ENCODE measurements around the gene C4orf50. TPM values are rescaled to one million over a fixed set of nuclear protein-coding genes. Genes with fewer than 3 reads are reported as not detected.

The C4orf50 gene
- total and polyA plus RNA-seq, 8 donors, result under 0.01 to 0.23 (median 0.07) TPM

- Histone ChIP-seq H3K36me3 (no peaks in the 10 kb centered on the region), H3K27me3 (no peaks in the 10 kb centered on the region), H3K27ac (no peak overlapping the region), H3K9me3 (no peaks in the 10 kb centered on the region), H3K4me1 (no peaks in the 10 kb centered on the region), H3K4me3 (no peak overlapping the region)
- no peak for TF ChIP-seq CTCF (IDR thresholded peaks at IDR 0.05)
- no peak for DNase-seq
- 13 to 16% methylated on average over 5 of the region's 5 CpGs for WGBS, 2 donors
- no peak for FAIRE-seq
- intact Hi-C loops (cut with DNase I), result no loop called here
- no peak for ATAC-seq
Measured at GRCh38 chr4:5906191-5906590, 112.0 kb downstream of the C4orf50 start.

GRCh38 chr4:5905714-5906113 is 112.5 kb downstream of the C4orf50 start:
- intact Hi-C loops (cut with DNase I), result no loop called here

GRCh38 chr4:5900844-5901243 is 117.4 kb downstream of the C4orf50 start:
- Histone ChIP-seq H3K27ac (no peak overlapping the region), H3K9me3 (no peaks in the 10 kb centered on the region), H3K36me3 (no peaks in the 10 kb centered on the region), H3K27me3 (no peaks in the 10 kb centered on the region), H3K4me3 (no peak overlapping the region), H3K4me1 (no peaks in the 10 kb centered on the region)
- no peak for DNase-seq
- no peak for TF ChIP-seq CTCF (IDR thresholded peaks at IDR 0.05)
- ATAC-seq, result peak in 2 of 4 donors; percentile 59 to 71
- WGBS, 2 donors, result 55 to 58% methylated on average over 5 of the region's 5 CpGs
- FAIRE-seq, result no peak
- intact Hi-C loops (cut with DNase I), result no loop called here

More at GRCh38 chr4:5905714-5906113, 112.5 kb downstream of the C4orf50 start:
- H3K4me1 ChIP-seq, result no peaks in the 10 kb centered on the region
- no peak for ATAC-seq
- H3K36me3 ChIP-seq, result no peaks in the 10 kb centered on the region
- H3K27ac ChIP-seq, result no peak overlapping the region
- 3 to 5% methylated on average over 8 of the region's 8 CpGs for WGBS, 2 donors
- no peaks in the 10 kb centered on the region for H3K9me3 ChIP-seq
- TF ChIP-seq CTCF (IDR thresholded peaks at IDR 0.05), result no peak
- FAIRE-seq, result no peak
- H3K27me3 ChIP-seq, result no peaks in the 10 kb centered on the region
- no peak overlapping the region for H3K4me3 ChIP-seq
- DNase-seq, result no peak

GRCh38 chr4:5899881-5900280 is 118.3 kb downstream of the C4orf50 start:
- no peak for FAIRE-seq
- Histone ChIP-seq H3K4me1 (no peaks in the 10 kb centered on the region), H3K4me3 (no peak overlapping the region), H3K9me3 (no peaks in the 10 kb centered on the region), H3K27me3 (no peaks in the 10 kb centered on the region), H3K27ac (no peak overlapping the region), H3K36me3 (no peaks in the 10 kb centered on the region)
- no peak for DNase-seq
- ATAC-seq, result no peak
- no peak for TF ChIP-seq CTCF (IDR thresholded peaks at IDR 0.05)
- 33 to 45% methylated on average over 5 of the region's 5 CpGs for WGBS, 2 donors
- intact Hi-C loops (cut with DNase I), result no loop called here

- DNase-seq (no peak), ATAC-seq (no peak), FAIRE-seq (no peak)
- H3K36me3 ChIP-seq, result no peaks in the 10 kb centered on the region
- 82 to 86% methylated on average over 1 of the region's 1 CpG for WGBS, 2 donors
- no peaks in the 10 kb centered on the region for H3K9me3 ChIP-seq
- no peak overlapping the region for H3K27ac ChIP-seq
- H3K4me1 ChIP-seq, result no peaks in the 10 kb centered on the region
- intact Hi-C loops (cut with DNase I), result no loop called here
- H3K27me3 ChIP-seq, result no peaks in the 10 kb centered on the region
- no peak overlapping the region for H3K4me3 ChIP-seq
- no peak for TF ChIP-seq CTCF (IDR thresholded peaks at IDR 0.05)
Measured at GRCh38 chr4:5899396-5899795, 118.8 kb downstream of the C4orf50 start.
